Thyroid gland (tissue), 4 donors: Measurements from ENCODE around the gene MBNL3. TPM values are rescaled to one million over a fixed set of nuclear protein-coding genes. Genes with fewer than 3 reads are reported as not detected.

Experiments used
- DNase-seq, 2 donors: peaks; one replicate each; pipeline ENCODE4 v3.0.0-alpha.2; 2019
- H3K27ac ChIP-seq, 3 donors: fragments of 200-600 bp; sonication (generic); 1 replicate in 2 of 3; 2 replicates in 1 of 3; pipeline ENCODE4 v1.5.1; 2016 to 2019; ENCODE audit warnings: mild to moderate bottlenecking in 1 of 3, moderate library complexity in 1 of 3
- H3K27me3 ChIP-seq: fragments of 200-600 bp; sonication (generic); one replicate; pipeline ENCODE4 v1.5.1; 2019
- H3K36me3 ChIP-seq, 2 donors: fragments of 200-600 bp; sonication (generic); one replicate each; pipeline ENCODE4 v1.5.1; 2016 to 2019
- H3K4me1 ChIP-seq, 2 donors: fragments of 200-600 bp; sonication (generic); one replicate each; pipeline ENCODE4 v1.5.1; 2017 to 2019
- H3K4me3 ChIP-seq, 3 donors: fragments of 200-600 bp; sonication (generic); replicated peaks in 1 of 3; 1 replicate in 2 of 3; 2 replicates in 1 of 3; pipeline ENCODE4 v1.5.1; 2016; ENCODE audit warnings: mild to moderate bottlenecking in 1 of 3
- H3K9me3 ChIP-seq: fragments of 200-600 bp; sonication (generic); one replicate; pipeline ENCODE4 v1.5.1; 2017
- POLR2A ChIP-seq, 2 donors: fragments of 450-650 bp; IDR thresholded peaks; one replicate each; pipeline ENCODE4 v1.6.1; 2017; ENCODE audit warnings: antibody characterized with exemption in 2 of 2, mild to moderate bottlenecking in 2 of 2, moderate library complexity in 1 of 2
- WGBS, 2 donors: methylation state at CpG; one replicate each; pipeline ENCODE4 v1.1.5; 2017; 5-methylcytosine and 5-hydroxymethylcytosine counted together
- intact Hi-C: fragments of 100-400 bp; cut with DNase I; formaldehyde crosslinking; loops from one replicate; pipeline ENCODE4 v1.15.1; 2023
- total RNA-seq, 4 donors: library from RNA; depleted of rRNA; stranded (reverse); fragments of >200 nt; gene quantifications; one replicate each; pipeline ENCODE4 v1.2.3, GENCODE V29; 2016
- TF ChIP-seq, protein P1 (sequence below), 6 experiments: fragments of 200-600 bp in 3 of 6; fragments of 450-650 bp in 3 of 6; sonication (generic) in 3 of 6; IDR thresholded peaks; one replicate each; pipeline ENCODE4 v1.5.1; 2016 to 2019; ENCODE audit warnings: antibody characterized with exemption in 6 of 6, mild to moderate bottlenecking in 2 of 6, inconsistent platforms in 1 of 6, moderate library complexity in 1 of 6

The MBNL3 gene
- total RNA-seq, 4 donors from 2014 or later, result 11.7 to 29.6 (median 19.5) TPM

DNA sequence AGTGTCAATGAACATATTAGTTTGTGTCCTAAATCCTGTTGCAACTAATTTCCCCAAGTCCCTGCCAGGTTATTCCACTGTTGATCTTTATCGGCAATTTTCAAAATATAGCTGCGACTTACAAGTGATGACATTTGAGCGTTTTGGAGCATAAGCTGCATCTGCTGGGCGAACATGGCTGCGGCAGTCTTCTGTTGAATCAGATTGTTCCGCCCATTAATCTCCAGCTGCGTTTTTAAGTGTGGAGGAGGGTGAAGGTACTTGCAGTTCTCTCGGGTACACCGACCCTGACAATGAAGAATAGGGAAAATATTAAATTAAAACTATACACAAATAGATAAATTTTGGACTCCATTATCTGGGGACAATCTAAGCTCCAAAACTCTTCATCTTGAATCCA is 82.7 kb downstream of the MBNL3 start:
- 81 to 88% methylated on average over 9 of the region's 9 CpGs for WGBS, 2 donors
- intact Hi-C loops, result no loop called here

DNA sequence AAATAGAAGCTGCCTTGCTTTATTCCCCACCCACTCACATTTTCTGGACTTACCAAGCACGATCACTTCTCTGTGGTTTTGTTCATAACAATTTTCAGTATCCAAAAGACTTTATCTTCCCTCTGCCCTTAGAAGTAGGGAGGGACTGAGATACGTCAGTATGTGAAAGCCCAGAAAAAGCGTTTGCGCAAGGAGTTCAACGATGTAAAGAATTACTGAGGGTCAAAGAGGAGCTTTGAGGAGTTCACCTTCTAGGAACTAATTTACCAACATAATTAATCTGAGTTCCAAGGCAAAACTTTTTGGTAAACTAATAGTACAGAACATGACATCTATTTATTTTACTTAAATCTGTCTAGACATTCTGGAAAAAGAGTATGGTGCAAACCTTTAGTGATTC is 84.6 kb downstream of the MBNL3 start:
- Histone ChIP-seq H3K9me3 (no peaks in the 10 kb centered on the region), H3K36me3 (no peaks in the 10 kb centered on the region), H3K4me3 (no peak overlapping the region), H3K27ac (no peak overlapping the region), H3K4me1 (no peaks in the 10 kb centered on the region), H3K27me3 (no peaks in the 10 kb centered on the region)
- WGBS, 2 donors, result 90 to 94% methylated on average over 5 of the region's 5 CpGs
- DNase-seq, result no peak
- TF ChIP-seq, protein P1, sequence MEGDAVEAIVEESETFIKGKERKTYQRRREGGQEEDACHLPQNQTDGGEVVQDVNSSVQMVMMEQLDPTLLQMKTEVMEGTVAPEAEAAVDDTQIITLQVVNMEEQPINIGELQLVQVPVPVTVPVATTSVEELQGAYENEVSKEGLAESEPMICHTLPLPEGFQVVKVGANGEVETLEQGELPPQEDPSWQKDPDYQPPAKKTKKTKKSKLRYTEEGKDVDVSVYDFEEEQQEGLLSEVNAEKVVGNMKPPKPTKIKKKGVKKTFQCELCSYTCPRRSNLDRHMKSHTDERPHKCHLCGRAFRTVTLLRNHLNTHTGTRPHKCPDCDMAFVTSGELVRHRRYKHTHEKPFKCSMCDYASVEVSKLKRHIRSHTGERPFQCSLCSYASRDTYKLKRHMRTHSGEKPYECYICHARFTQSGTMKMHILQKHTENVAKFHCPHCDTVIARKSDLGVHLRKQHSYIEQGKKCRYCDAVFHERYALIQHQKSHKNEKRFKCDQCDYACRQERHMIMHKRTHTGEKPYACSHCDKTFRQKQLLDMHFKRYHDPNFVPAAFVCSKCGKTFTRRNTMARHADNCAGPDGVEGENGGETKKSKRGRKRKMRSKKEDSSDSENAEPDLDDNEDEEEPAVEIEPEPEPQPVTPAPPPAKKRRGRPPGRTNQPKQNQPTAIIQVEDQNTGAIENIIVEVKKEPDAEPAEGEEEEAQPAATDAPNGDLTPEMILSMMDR (IDR thresholded peaks at IDR 0.05), result no peak
- no peak for TF ChIP-seq POLR2A (IDR thresholded peaks at IDR 0.05)
- intact Hi-C loops, result no loop called here

More for the DNA sequence above, 82.7 kb downstream of the MBNL3 start:
- Histone ChIP-seq H3K27me3 (no peaks in the 10 kb centered on the region), H3K4me1 (no peaks in the 10 kb centered on the region), H3K36me3 (no peaks in the 10 kb centered on the region), H3K4me3 (no peak overlapping the region), H3K27ac (no peak overlapping the region), H3K9me3 (no peaks in the 10 kb centered on the region)
- DNase-seq, result no peak
- TF ChIP-seq, protein P1 (IDR thresholded peaks at IDR 0.05), result no peak
- TF ChIP-seq POLR2A (IDR thresholded peaks at IDR 0.05), result no peak

DNA sequence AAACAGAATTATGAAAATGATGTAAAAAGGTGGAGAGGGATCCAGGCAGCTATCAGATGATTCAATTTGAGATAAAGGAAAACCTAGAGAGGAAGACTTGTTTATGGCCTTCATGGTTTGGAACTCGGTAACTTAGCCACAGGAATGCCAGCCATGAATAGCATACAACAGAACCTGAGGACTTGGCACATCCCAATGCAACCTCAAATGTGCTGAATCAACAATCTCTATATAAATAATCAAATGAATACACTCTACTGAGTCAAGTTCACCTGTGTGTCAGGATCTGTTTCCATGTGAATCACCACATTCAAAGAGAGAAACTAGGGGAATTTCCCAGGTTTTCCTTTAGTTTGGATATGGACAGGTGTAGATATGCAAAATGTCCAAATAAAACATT is 86.9 kb downstream of the MBNL3 start:
- Histone ChIP-seq H3K9me3 (no peaks in the 10 kb centered on the region), H3K27me3 (no peaks in the 10 kb centered on the region), H3K36me3 (no peaks in the 10 kb centered on the region), H3K4me1 (no peaks in the 10 kb centered on the region), H3K4me3 (no peak overlapping the region), H3K27ac (no peak overlapping the region)
- TF ChIP-seq POLR2A (IDR thresholded peaks at IDR 0.05), result no peak
- TF ChIP-seq, protein P1 (IDR thresholded peaks at IDR 0.05), result no peak
- intact Hi-C loops, result no loop called here
- WGBS, 2 donors, result 68 to 76% methylated on average over 1 of the region's 1 CpG
- peak in 1 of 2 donors; percentile 3 for DNase-seq

DNA sequence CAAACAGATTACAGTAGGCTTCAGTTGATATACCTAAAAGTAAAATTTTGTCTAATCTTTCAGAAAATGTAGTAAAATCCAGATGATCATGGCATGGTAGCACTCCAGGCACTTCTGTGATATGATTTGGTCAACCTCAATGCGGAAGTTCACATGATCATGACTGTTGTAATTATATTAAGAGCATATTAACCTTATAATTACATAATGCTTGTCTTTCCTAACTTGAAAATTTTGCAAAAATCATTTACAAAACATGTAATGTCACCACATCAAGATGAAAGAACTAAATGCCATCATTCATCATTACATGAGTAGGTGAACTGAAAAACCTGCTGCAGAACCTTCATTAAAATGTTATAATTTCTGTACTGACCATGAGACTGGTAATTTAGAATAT is 88.1 kb downstream of the MBNL3 start:
- 92 to 100% methylated on average over 1 of the region's 1 CpG for WGBS, 2 donors
- no peak for DNase-seq
- H3K9me3 ChIP-seq, result no peaks in the 10 kb centered on the region
- H3K4me3 ChIP-seq, result no peak overlapping the region
- no peak for TF ChIP-seq POLR2A (IDR thresholded peaks at IDR 0.05)
- TF ChIP-seq, protein P1 (IDR thresholded peaks at IDR 0.05), result no peak
- H3K27me3 ChIP-seq, result no peaks in the 10 kb centered on the region
- H3K27ac ChIP-seq, result no peak overlapping the region
- intact Hi-C loops, result no loop called here
- no peaks in the 10 kb centered on the region for H3K36me3 ChIP-seq
- H3K4me1 ChIP-seq, result no peaks in the 10 kb centered on the region

DNA sequence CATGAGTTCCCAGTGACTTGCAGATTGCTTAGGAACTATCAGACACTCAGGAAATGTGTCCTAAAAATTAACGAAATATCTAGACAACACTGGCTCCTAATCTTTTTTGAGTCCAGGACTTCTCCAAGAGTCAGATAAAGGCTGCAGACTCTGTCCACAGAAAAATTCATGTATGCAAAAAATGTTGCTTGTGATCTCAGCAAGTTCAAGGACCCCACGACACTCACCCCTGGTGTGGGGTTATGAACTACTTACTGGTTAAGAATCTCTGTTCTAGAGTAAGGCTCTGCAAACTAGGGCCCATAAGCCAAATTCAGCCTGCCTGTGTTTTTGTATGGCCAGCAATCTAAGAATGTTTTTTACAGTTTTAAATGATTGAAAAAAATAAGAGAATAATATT is 93.2 kb downstream of the MBNL3 start:
- H3K27me3 ChIP-seq, result no peaks in the 10 kb centered on the region
- H3K4me1 ChIP-seq, result no peaks in the 10 kb centered on the region
- DNase-seq, result no peak
- no peak overlapping the region for H3K27ac ChIP-seq
- no peak for TF ChIP-seq POLR2A (IDR thresholded peaks at IDR 0.05)
- TF ChIP-seq, protein P1 (IDR thresholded peaks at IDR 0.05), result no peak
- no peak overlapping the region for H3K4me3 ChIP-seq
- H3K9me3 ChIP-seq, result no peaks in the 10 kb centered on the region
- 74 to 86% methylated on average over 2 of the region's 2 CpGs for WGBS, 2 donors
- no peaks in the 10 kb centered on the region for H3K36me3 ChIP-seq
- intact Hi-C loops, result no loop called here
